WTC11 (cell line): ENCODE measurements around the gene SCPEP1. TPM values are rescaled to one million over a fixed set of nuclear protein-coding genes. Genes with fewer than 3 reads are reported as not detected.

Experiments
- ATAC-seq: fragments of 200-7000 bp; cut with Tn5 transposase; 2 replicates; pipeline ENCODE4 v1.10.0; 2021; ENCODE audit warnings: mild to moderate bottlenecking, moderate library complexity
- CTCF ChIA-PET: fragments of 300-600 bp; sonication (Branson Sonifier 250); formaldehyde crosslinking; loops from one replicate; lab custom pipeline; 2021; ENCODE audit warnings: antibody characterized with exemption; lab: Charles Lee
- POLR2A ChIA-PET: fragments of 350-600 bp; sonication (Branson Sonifier 250); formaldehyde crosslinking; loops from one replicate; lab custom pipeline; 2021; ENCODE audit warnings: antibody characterized with exemption; lab: Charles Lee
- DNase-seq: peaks from one replicate; pipeline ENCODE4 v3.0.0; 2021; ENCODE audit warnings: low spot score
- H3K27ac Mint-ChIP-seq: 2 replicates; pipeline ENCODE4 v1.8.0; 2021; ENCODE audit warnings: mixed read lengths
- H3K27me3 Mint-ChIP-seq: 2 replicates; pipeline ENCODE4 v1.8.0; 2021; ENCODE audit warnings: low read depth, mild to moderate bottlenecking, moderate library complexity, mixed read lengths
- H3K36me3 Mint-ChIP-seq: 2 replicates; pipeline ENCODE4 v1.8.0; 2021; ENCODE audit warnings: mixed read lengths
- H3K4me1 Mint-ChIP-seq: 2 replicates; pipeline ENCODE4 v1.8.0; 2022; ENCODE audit warnings: mixed read lengths
- H3K4me3 Mint-ChIP-seq: 2 replicates; pipeline ENCODE4 v1.8.0; 2021; ENCODE audit warnings: mild to moderate bottlenecking, moderate library complexity, mixed read lengths
- H3K9me3 Mint-ChIP-seq: 2 replicates; pipeline ENCODE4 v1.8.0; 2021; ENCODE audit warnings: mixed read lengths
- ATF2 ChIP-seq: sonication (generic); formaldehyde crosslinking; IDR thresholded peaks from 2 replicates; pipeline ENCODE4 v1.8.1; 2022; ENCODE audit warnings: low read depth, missing genetic modification reagents, borderline replicate concordance
- ATF6 ChIP-seq: sonication (generic); formaldehyde crosslinking; IDR thresholded peaks from 2 replicates; pipeline ENCODE4 v1.8.1; 2023; ENCODE audit warnings: mild to moderate bottlenecking, missing genetic modification reagents
- CBFB ChIP-seq: sonication (generic); formaldehyde crosslinking; IDR thresholded peaks from 2 replicates; pipeline ENCODE4 v1.8.1; 2022; ENCODE audit warnings: mild to moderate bottlenecking, low read depth, missing genetic modification reagents
- CTCF ChIP-seq: fragments of 200-600 bp; IDR thresholded peaks from 2 replicates; pipeline ENCODE4 v1.8.0; 2022; ENCODE audit warnings: antibody characterized with exemption
- FOXP4 ChIP-seq: sonication (generic); formaldehyde crosslinking; IDR thresholded peaks from 2 replicates; pipeline ENCODE4 v1.8.0; 2022; ENCODE audit warnings: mild to moderate bottlenecking, missing genetic modification reagents
- IRF1 ChIP-seq: sonication (generic); formaldehyde crosslinking; IDR thresholded peaks from 2 replicates; pipeline ENCODE4 v1.8.0; 2023; ENCODE audit warnings: missing genetic modification reagents
- JUN ChIP-seq: sonication (generic); formaldehyde crosslinking; IDR thresholded peaks from 2 replicates; pipeline ENCODE4 v1.8.0; 2023; ENCODE audit warnings: mild to moderate bottlenecking, missing genetic modification reagents
- RORB ChIP-seq: fragments of 250-450 bp; sonication (Bioruptor Pico); IDR thresholded peaks from 2 replicates; pipeline ENCODE4 v1.9.0; 2021; ENCODE audit warnings: mild to moderate bottlenecking
- SOX15 ChIP-seq: fragments of 250-450 bp; sonication (Bioruptor Pico); IDR thresholded peaks from 2 replicates; pipeline ENCODE4 v1.9.0; 2021; ENCODE audit warnings: mild to moderate bottlenecking
- ZNF423 ChIP-seq: fragments of 250-450 bp; sonication (Bioruptor Pico); IDR thresholded peaks from 2 replicates; pipeline ENCODE4 v2.1.2; 2022; ENCODE audit warnings: mild to moderate bottlenecking, moderate library complexity
- ZNF425 ChIP-seq: fragments of 250-450 bp; sonication (Bioruptor Pico); conservative IDR thresholded peaks from 2 replicates; pipeline ENCODE4 v1.9.0; 2021; ENCODE audit warnings: mild to moderate bottlenecking
- ZNF532 ChIP-seq: fragments of 250-450 bp; sonication (Bioruptor Pico); IDR thresholded peaks from 2 replicates; pipeline ENCODE4 v1.9.0; 2021; ENCODE audit warnings: mild to moderate bottlenecking, borderline replicate concordance
- total RNA-seq: library from RNA; stranded (reverse); gene quantifications from 3 replicates; pipeline ENCODE4 v1.2.3, GENCODE V29; 2021

SCPEP1 gene
- total RNA-seq, 1 experiment from 2014 or later, result 49.3 TPM

- no peak for TF ChIP-seq ZNF532 (CRISPR knock-in tag)
- no peak for TF ChIP-seq ZNF425
- no peak for TF ChIP-seq CTCF
- TF ChIP-seq SOX15 (CRISPR knock-in tag), result no peak
- TF ChIP-seq CBFB, result no peak
- TF ChIP-seq, all 79 proteins: peak for 0
These were observed 4.4 kb upstream of the SCPEP1 start (continued) for GRCh38 chr17:56973520-56973919.

GRCh38 chr17:56974055-56974454 lies 3.9 kb upstream of the SCPEP1 start:
- DNase-seq, result no peak

GRCh38 chr17:56975656-56976055 lies 2.3 kb upstream of the SCPEP1 start:
- ChIA-PET CTCF (interaction anchor here (1.3 to 1.4 kb wide), 2 partner anchors 15 to 195 kb away, joined by 3 to 6 read pairs; partner anchors contain the start of gene COIL), POLR2A (no interaction called here)
- Mint-ChIP-seq H3K9me3 (peaks cover 33% of the 10 kb centered on the region), H3K4me3 (no peak overlapping the region), H3K27ac (no peak overlapping the region), H3K4me1 (peaks cover 42% of the 10 kb centered on the region), H3K36me3 (peaks cover 26% of the 10 kb centered on the region), H3K27me3 (no peaks in the 10 kb centered on the region)
- DNase-seq (no peak), ATAC-seq (no peak)
- TF ChIP-seq FOXP4, result no peak
- TF ChIP-seq ATF6 (CRISPR knock-in tag), result no peak

More at GRCh38 chr17:56974055-56974454, 3.9 kb upstream of the SCPEP1 start:
- Mint-ChIP-seq H3K9me3 (peaks cover 41% of the 10 kb centered on the region), H3K36me3 (peaks cover 33% of the 10 kb centered on the region), H3K27ac (no peak overlapping the region), H3K4me3 (no peak overlapping the region), H3K27me3 (no peaks in the 10 kb centered on the region), H3K4me1 (peaks cover 34% of the 10 kb centered on the region)
- no peak for ATAC-seq
- no peak for TF ChIP-seq JUN (CRISPR knock-in tag)
- no peak for TF ChIP-seq RORB
- 0 out of 2 replicates have a peak, but pooled peaks have one; percentile 15 for TF ChIP-seq ZNF423 (CRISPR knock-in tag)
- no peak for TF ChIP-seq IRF1
- no peak for TF ChIP-seq SOX15 (CRISPR knock-in tag)
- no peak for TF ChIP-seq ATF2 (CRISPR knock-in tag)
- ChIA-PET POLR2A (no interaction called here), CTCF (no interaction called here)
